HepG2 (cell line): Measurements from ENCODE around the gene ABCG8. TPM values are rescaled to one million over a fixed set of nuclear protein-coding genes. Genes with fewer than 3 reads are reported as not detected.

Experiments used
- AHR ChIP-seq: IDR thresholded peaks from 2 replicates; pipeline ENCODE4 v1.6.1; 2018; ENCODE audit warnings: missing genetic modification reagents, missing compliant biosample characterization
- CHCHD3 ChIP-seq: sonication (generic); formaldehyde crosslinking; IDR thresholded peaks from 2 replicates; pipeline ENCODE4 v1.8.0; 2022; ENCODE audit warnings: mild to moderate bottlenecking, missing genetic modification reagents, moderate library complexity
- DPF2 ChIP-seq: sonication (generic); formaldehyde crosslinking; IDR thresholded peaks from 2 replicates; pipeline ENCODE4 v1.4.0; 2020; ENCODE audit warnings: mild to moderate bottlenecking, low read depth, missing genetic modification reagents, borderline replicate concordance
- KDM6A ChIP-seq: IDR thresholded peaks from 2 replicates; pipeline ENCODE4 v1.6.1; 2016; ENCODE audit warnings: low read depth
- MYC ChIP-seq: sonication (generic); formaldehyde crosslinking; IDR thresholded peaks from 2 replicates; pipeline ENCODE4 v1.9.0; 2021; ENCODE audit warnings: missing genetic modification reagents, borderline replicate concordance
- NFAT5 ChIP-seq: sonication (generic); formaldehyde crosslinking; IDR thresholded peaks from 2 replicates; pipeline ENCODE4 v1.4.0; 2020; ENCODE audit warnings: missing genetic modification reagents
- PBX3 ChIP-seq: sonication (generic); formaldehyde crosslinking; IDR thresholded peaks from 2 replicates; pipeline ENCODE4 v1.8.1; 2023; ENCODE audit warnings: missing genetic modification reagents, inconsistent platforms, borderline replicate concordance
- PITX1 ChIP-seq: sonication (generic); formaldehyde crosslinking; IDR thresholded peaks from 2 replicates; pipeline ENCODE4 v1.5.1; 2020; ENCODE audit warnings: mild to moderate bottlenecking, missing genetic modification reagents
- RARG ChIP-seq: sonication (generic); formaldehyde crosslinking; IDR thresholded peaks from 2 replicates; pipeline ENCODE4 v1.4.0; 2020; ENCODE audit warnings: low read depth, mild to moderate bottlenecking, missing genetic modification reagents
- SALL2 ChIP-seq: sonication (generic); formaldehyde crosslinking; IDR thresholded peaks from 2 replicates; pipeline ENCODE4 v1.8.1; 2023; ENCODE audit warnings: mild to moderate bottlenecking, missing genetic modification reagents, inconsistent platforms
- ZFAT ChIP-seq: sonication (generic); formaldehyde crosslinking; conservative IDR thresholded peaks from 2 replicates; pipeline ENCODE4 v1.8.1; 2023; ENCODE audit warnings: missing genetic modification reagents, inconsistent platforms
- ZHX1 ChIP-seq: sonication (generic); formaldehyde crosslinking; IDR thresholded peaks from 2 replicates; pipeline ENCODE4 v1.8.1; 2022; ENCODE audit warnings: low read depth, mild to moderate bottlenecking, missing genetic modification reagents
- ZNF512 ChIP-seq: sonication (generic); formaldehyde crosslinking; IDR thresholded peaks from 2 replicates; pipeline ENCODE4 v1.4.0; 2020; ENCODE audit warnings: mild to moderate bottlenecking, missing genetic modification reagents
- ZNF546 ChIP-seq: sonication (generic); formaldehyde crosslinking; conservative IDR thresholded peaks from 2 replicates; pipeline ENCODE4 v1.8.1; 2023; ENCODE audit warnings: mild to moderate bottlenecking, missing genetic modification reagents
- ZNF552 ChIP-seq: sonication (generic); formaldehyde crosslinking; IDR thresholded peaks from 2 replicates; pipeline ENCODE4 v1.9.0; 2022; ENCODE audit warnings: missing genetic modification reagents, mild to moderate bottlenecking, borderline replicate concordance
- ZNF790 ChIP-seq: sonication (generic); formaldehyde crosslinking; IDR thresholded peaks from 2 replicates; pipeline ENCODE4 v1.8.0; 2022; ENCODE audit warnings: missing genetic modification reagents, mild to moderate bottlenecking, borderline replicate concordance
- ZNF816 ChIP-seq: sonication (generic); formaldehyde crosslinking; IDR thresholded peaks from 2 replicates; pipeline ENCODE4 v1.8.0; 2022; ENCODE audit warnings: missing genetic modification reagents, mild to moderate bottlenecking, borderline replicate concordance
- ZNF83 ChIP-seq: sonication (generic); formaldehyde crosslinking; IDR thresholded peaks from 2 replicates; pipeline ENCODE4 v1.4.0; 2020; ENCODE audit warnings: missing genetic modification reagents, mild to moderate bottlenecking, borderline replicate concordance
- ZNF850 ChIP-seq: sonication (generic); formaldehyde crosslinking; conservative IDR thresholded peaks from 2 replicates; pipeline ENCODE4 v1.9.0; 2021; ENCODE audit warnings: mild to moderate bottlenecking, missing genetic modification reagents
- polyA plus RNA-seq, 8 experiments: library from polyadenylated mRNA; depleted of rRNA in 3 of 8; stranded (reverse) in 7 of 8; unstranded in 1 of 8; fragments of >200 nt; fragmentation: Illumina TruSeq in 4 of 8; extraction: Trizol in 4 of 8; gene quantifications; 2 replicates each; pipeline versions ENCODE4 v1.2.1 to v1.2.3, GENCODE V29; 2011 to 2016; ENCODE audit warnings: low read depth in 4 of 8, missing spikeins in 1 of 8, mixed read lengths in 1 of 8; ENCODE audit not compliant: insufficient read depth in 1 of 8
- total RNA-seq, 5 experiments: library from RNA; depleted of rRNA; stranded (reverse); fragments of >200 nt; fragmentation: Illumina TruSeq; extraction: Trizol; gene quantifications; 2 replicates each; pipeline ENCODE4 v1.2.3, GENCODE V29; 2016; ENCODE audit warnings: low read depth in 1 of 5

Gene ABCG8
- total and polyA plus RNA-seq, 2 of the 13 experiments (the other 11 are each of a cell fraction or from before 2014, with no cell fraction given) = 8.1 to 8.8 TPM

GRCh38 chr2:43877782-43878464 lies 39.2 kb downstream of the ABCG8 start (continued):
- TF ChIP-seq ZFAT (CRISPR knock-in tag) (no peak), AHR (CRISPR knock-in tag) (no peak), DPF2 (CRISPR knock-in tag) (no peak), PBX3 (CRISPR knock-in tag) (no peak), ZNF850 (CRISPR knock-in tag) (no peak), RARG (CRISPR knock-in tag) (no peak), CHCHD3 (CRISPR knock-in tag) (no peak), ZNF816 (CRISPR knock-in tag) (no peak), MYC (CRISPR knock-in tag) (no peak; the same call in 1 of the 2 replicates), ZNF552 (no peak), KDM6A (CRISPR knock-in tag) (no peak), ZNF546 (CRISPR knock-in tag) (no peak), SALL2 (CRISPR knock-in tag) (no peak; the same call in 1 of the 2 replicates), ZNF512 (CRISPR knock-in tag) (no peak), PITX1 (CRISPR knock-in tag) (peak; percentile 49; the same call in 1 of the 2 replicates), ZHX1 (CRISPR knock-in tag) (no peak), ZNF790 (CRISPR knock-in tag) (no peak), NFAT5 (CRISPR knock-in tag) (no peak), ZNF83 (CRISPR knock-in tag) (no peak)
